HCT116 (cell line): ENCODE measurements around the gene SMARCE1.

Experiments used
- ATF3 ChIP-seq: IDR thresholded peaks from 2 replicates; pipeline ENCODE4 v1.6.1; 2012
- CEBPB ChIP-seq: IDR thresholded peaks from 2 replicates; pipeline ENCODE4 v1.6.1; 2012; ENCODE audit warnings: low read depth
- ELF1 ChIP-seq: IDR thresholded peaks from 2 replicates; pipeline ENCODE4 v1.6.1; 2012; ENCODE audit warnings: low read depth, borderline replicate concordance
- EZH2 ChIP-seq: fragments of 200-600 bp; sonication (generic); IDR thresholded peaks from 2 replicates; pipeline ENCODE4 v1.6.1; 2017; ENCODE audit warnings: antibody characterized with exemption, mixed run types
- EZH2phosphoT487 ChIP-seq: fragments of 200-600 bp; IDR thresholded peaks from 2 replicates; pipeline ENCODE4 v1.6.1; 2018; ENCODE audit warnings: antibody characterized with exemption, borderline replicate concordance
- JUND ChIP-seq: IDR thresholded peaks from 2 replicates; pipeline ENCODE4 v1.6.1; 2012
- POLR2A ChIP-seq: IDR thresholded peaks from 2 replicates; pipeline ENCODE4 v1.7.0; 2011; ENCODE audit warnings: borderline replicate concordance; ENCODE audit not compliant: insufficient read depth, insufficient read length; ENCODE audit errors: extremely low read depth
- POLR2AphosphoS5 ChIP-seq: IDR thresholded peaks from 2 replicates; pipeline ENCODE4 v1.6.1; 2011; ENCODE audit warnings: mild to moderate bottlenecking, low read depth, low read length, moderate library complexity
- REST ChIP-seq: IDR thresholded peaks from 2 replicates; pipeline ENCODE4 v1.6.1; 2012; ENCODE audit warnings: low read depth
- SP1 ChIP-seq: IDR thresholded peaks from 2 replicates; pipeline ENCODE4 v1.6.1; 2012; ENCODE audit warnings: low read depth
- YY1 ChIP-seq: IDR thresholded peaks from 2 replicates; pipeline ENCODE4 v1.6.1; 2011; ENCODE audit warnings: low read length, low read depth, moderate library complexity, mild to moderate bottlenecking; ENCODE audit not compliant: insufficient replicate concordance; ENCODE audit errors: extremely low read depth
- TF ChIP-seq, protein P1 (sequence below), 3 experiments: fragments of 200-600 bp in 1 of 3; sonication (generic) in 1 of 3; IDR thresholded peaks in 2 of 3; conservative IDR thresholded peaks in 1 of 3; 2 replicates each; pipeline ENCODE4 v1.5.1; 2012 to 2017; ENCODE audit warnings: low read depth in 2 of 3, low read length in 2 of 3, antibody characterized with exemption in 1 of 3, borderline replicate concordance in 1 of 3, control low read depth in 1 of 3, mild to moderate bottlenecking in 1 of 3, mixed read lengths in 1 of 3, mixed run types in 1 of 3, moderate library complexity in 1 of 3; ENCODE audit not compliant: insufficient read depth in 1 of 3
- TF ChIP-seq, protein P2 (sequence below): IDR thresholded peaks from 2 replicates; pipeline ENCODE4 v1.6.1; 2012

DNA sequence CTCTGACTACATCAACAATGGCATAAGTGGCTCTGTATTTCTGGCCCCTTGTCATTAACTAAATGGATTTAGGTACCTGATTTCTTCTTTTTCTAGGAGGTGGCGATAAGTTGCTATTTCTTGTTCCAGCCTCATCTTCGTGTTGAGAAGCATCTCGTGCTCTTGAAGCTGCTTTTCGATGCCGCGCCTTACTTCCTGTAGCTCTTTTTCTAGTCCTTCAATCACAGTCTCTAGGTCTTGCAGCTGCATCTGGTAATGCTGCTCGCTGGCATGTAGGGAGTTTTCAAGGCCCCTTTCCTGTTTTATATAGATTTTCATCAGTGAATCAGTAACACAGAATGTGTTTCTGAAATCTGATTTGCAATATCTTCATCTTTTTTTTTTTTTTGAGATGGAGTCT lies 12.3 kb upstream of the SMARCE1 start:
- TF ChIP-seq, protein P1, sequence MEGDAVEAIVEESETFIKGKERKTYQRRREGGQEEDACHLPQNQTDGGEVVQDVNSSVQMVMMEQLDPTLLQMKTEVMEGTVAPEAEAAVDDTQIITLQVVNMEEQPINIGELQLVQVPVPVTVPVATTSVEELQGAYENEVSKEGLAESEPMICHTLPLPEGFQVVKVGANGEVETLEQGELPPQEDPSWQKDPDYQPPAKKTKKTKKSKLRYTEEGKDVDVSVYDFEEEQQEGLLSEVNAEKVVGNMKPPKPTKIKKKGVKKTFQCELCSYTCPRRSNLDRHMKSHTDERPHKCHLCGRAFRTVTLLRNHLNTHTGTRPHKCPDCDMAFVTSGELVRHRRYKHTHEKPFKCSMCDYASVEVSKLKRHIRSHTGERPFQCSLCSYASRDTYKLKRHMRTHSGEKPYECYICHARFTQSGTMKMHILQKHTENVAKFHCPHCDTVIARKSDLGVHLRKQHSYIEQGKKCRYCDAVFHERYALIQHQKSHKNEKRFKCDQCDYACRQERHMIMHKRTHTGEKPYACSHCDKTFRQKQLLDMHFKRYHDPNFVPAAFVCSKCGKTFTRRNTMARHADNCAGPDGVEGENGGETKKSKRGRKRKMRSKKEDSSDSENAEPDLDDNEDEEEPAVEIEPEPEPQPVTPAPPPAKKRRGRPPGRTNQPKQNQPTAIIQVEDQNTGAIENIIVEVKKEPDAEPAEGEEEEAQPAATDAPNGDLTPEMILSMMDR (IDR thresholded peaks at IDR 0.05 in 2 of 3, conservative IDR thresholded peaks at IDR 0.05 in 1 of 3; ENCODE audit: borderline replicate concordance in 1 of 3, insufficient read depth in 1 of 3, low read depth in 2 of 3, low read length in 2 of 3), result no peak
- TF ChIP-seq POLR2A (no peak), JUND (no peak), YY1 (no peak), REST (no peak), EZH2 (no peak), POLR2AphosphoS5 (no peak), EZH2phosphoT487 (no peak), ELF1 (no peak), SP1 (no peak), CEBPB (no peak), ATF3 (no peak)
- TF ChIP-seq, protein P2, sequence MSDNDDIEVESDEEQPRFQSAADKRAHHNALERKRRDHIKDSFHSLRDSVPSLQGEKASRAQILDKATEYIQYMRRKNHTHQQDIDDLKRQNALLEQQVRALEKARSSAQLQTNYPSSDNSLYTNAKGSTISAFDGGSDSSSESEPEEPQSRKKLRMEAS, result no peak
